Measurements from ENCODE around the gene PTPRD. TPM values are rescaled to one million over a fixed set of nuclear protein-coding genes. Genes with fewer than 3 reads are reported as not detected.

Gene PTPRD
- total and polyA plus RNA-seq, 2 donors (not counting 1 experiment from before 2014, with no cell fraction given): not detected

DNA sequence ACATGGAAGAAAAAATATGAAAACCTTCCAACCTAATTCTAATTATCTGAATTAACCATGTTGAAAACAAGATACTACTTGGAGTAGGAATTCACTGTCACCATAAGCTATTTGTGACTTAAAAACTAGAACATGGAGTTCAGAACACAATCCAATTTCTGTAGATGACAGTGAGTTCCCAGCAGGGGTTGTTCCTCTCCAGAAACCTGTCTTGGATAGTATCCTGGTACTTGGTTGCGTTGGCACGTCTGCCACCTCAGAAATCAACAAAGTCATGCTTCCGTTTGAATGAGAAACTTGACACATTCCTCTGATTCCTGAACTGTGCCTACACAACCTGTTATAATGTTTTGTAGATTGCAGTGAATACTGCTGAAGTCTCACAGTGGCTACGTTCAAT is 2023.3 kb downstream of the PTPRD start:
- intact Hi-C loops (cut with micrococcal nuclease): no loop called here

GRCh38 chr9:8585036-8585435 is 2027.8 kb downstream of the PTPRD start:
- Histone ChIP-seq H3K27ac (ENCODE audit: low read length in 2 of 2) (no peak overlapping the region), H3K36me3 (replicated peaks in 1 of 2; ENCODE audit: control extremely low read depth in 1 of 2, control insufficient read depth in 1 of 2, extremely low read depth in 1 of 2, insufficient read depth in 2 of 2, low read length in 1 of 2) (no peaks in the 10 kb centered on the region), H3K4me3 (ENCODE audit: control extremely low read depth in 1 of 5, extremely low read depth in 1 of 5, insufficient read depth in 1 of 5, low read depth in 2 of 5, low read length in 4 of 5) (no peak overlapping the region), H2AFZ (ENCODE audit: insufficient read depth, low read depth, low read length, poor library complexity, severe bottlenecking) (no peak overlapping the region), H3K4me2 (replicated peaks; ENCODE audit: low read depth, low read length, poor library complexity, severe bottlenecking) (no peak overlapping the region), H3K79me2 (ENCODE audit: control insufficient read depth, insufficient read depth, low read length) (no peaks in the 10 kb centered on the region), H3K4me1 (ENCODE audit: control insufficient read depth in 2 of 2, insufficient read depth in 2 of 2, low read length in 2 of 2) (no peaks in the 10 kb centered on the region), H3K9ac (ENCODE audit: low read length) (no peak overlapping the region), H4K20me1 (ENCODE audit: control insufficient read depth, insufficient read depth, low read length, poor library complexity, severe bottlenecking) (no peaks in the 10 kb centered on the region), H3K27me3 (replicated peaks in 1 of 4; ENCODE audit: control extremely low read depth in 1 of 4, control insufficient read depth in 3 of 4, insufficient read depth in 4 of 4, low read length in 3 of 4) (no peaks in the 10 kb centered on the region), H3K9me3 (ENCODE audit: control extremely low read depth in 1 of 3, control insufficient read depth in 2 of 3, insufficient read depth in 1 of 3, low read length in 2 of 3) (no peaks in the 10 kb centered on the region)
- Mint-ChIP-seq H3K9me3 (ENCODE audit: insufficient read depth) (peaks cover 2% of the 10 kb centered on the region), H3K4me3 (no peak overlapping the region), H3K27me3 (no peaks in the 10 kb centered on the region), H3K4me1 (no peaks in the 10 kb centered on the region), H3K27ac (no peak overlapping the region)
- ChIA-PET CTCF (no interaction called here), POLR2A (no interaction called here)
- intact Hi-C loops (cut with micrococcal nuclease): no loop called here
- no peak for ATAC-seq (ENCODE audit: low read depth)
- DNase-seq: no peak
- no CpG with 5 or more reads among the region's 2 CpGs for WGBS (ENCODE audit: insufficient coverage)
- TF ChIP-seq CTCF (IDR thresholded peaks at IDR 0.05): no peak
- TF ChIP-seq EZH2 (IDR thresholded peaks at IDR 0.05; ENCODE audit: borderline replicate concordance, insufficient read depth, low read depth, low read length, poor library complexity, severe bottlenecking): no peak

More for the DNA sequence above, 2023.3 kb downstream of the PTPRD start:
- ATAC-seq (ENCODE audit: low read depth): no peak
- H3K9me3 ChIP-seq (ENCODE audit: control extremely low read depth in 1 of 3, control insufficient read depth in 2 of 3, insufficient read depth in 1 of 3, low read length in 2 of 3): no peaks in the 10 kb centered on the region
- Mint-ChIP-seq H3K27ac (no peak overlapping the region), H3K9me3 (ENCODE audit: insufficient read depth) (no peaks in the 10 kb centered on the region), H3K4me1 (no peaks in the 10 kb centered on the region), H3K4me3 (no peak overlapping the region), H3K27me3 (no peaks in the 10 kb centered on the region)
- no peaks in the 10 kb centered on the region for H3K79me2 ChIP-seq (ENCODE audit: control insufficient read depth, insufficient read depth, low read length)
- TF ChIP-seq CTCF (IDR thresholded peaks at IDR 0.05): no peak
- TF ChIP-seq EZH2 (IDR thresholded peaks at IDR 0.05; ENCODE audit: borderline replicate concordance, insufficient read depth, low read depth, low read length, poor library complexity, severe bottlenecking): no peak
- no peak overlapping the region for H3K27ac ChIP-seq (ENCODE audit: low read length in 2 of 2)
- no peaks in the 10 kb centered on the region for H3K27me3 ChIP-seq (replicated peaks in 1 of 4; ENCODE audit: control extremely low read depth in 1 of 4, control insufficient read depth in 3 of 4, insufficient read depth in 4 of 4, low read length in 3 of 4)
- H3K9ac ChIP-seq (ENCODE audit: low read length): no peak overlapping the region
- H3K36me3 ChIP-seq (replicated peaks in 1 of 2; ENCODE audit: control extremely low read depth in 1 of 2, control insufficient read depth in 1 of 2, extremely low read depth in 1 of 2, insufficient read depth in 2 of 2, low read length in 1 of 2): no peaks in the 10 kb centered on the region
- no peak overlapping the region for H3K4me2 ChIP-seq (replicated peaks; ENCODE audit: low read depth, low read length, poor library complexity, severe bottlenecking)
- CTCF ChIA-PET: no interaction called here
- POLR2A ChIA-PET: no interaction called here
- DNase-seq: no peak
- H3K4me1 ChIP-seq (ENCODE audit: control insufficient read depth in 2 of 2, insufficient read depth in 2 of 2, low read length in 2 of 2): no peaks in the 10 kb centered on the region
- no peaks in the 10 kb centered on the region for H4K20me1 ChIP-seq (ENCODE audit: control insufficient read depth, insufficient read depth, low read length, poor library complexity, severe bottlenecking)
- 100% methylated on average over 3 of the region's 4 CpGs for WGBS (ENCODE audit: insufficient coverage)
- no peak overlapping the region for H2AFZ ChIP-seq (ENCODE audit: insufficient read depth, low read depth, low read length, poor library complexity, severe bottlenecking)
- H3K4me3 ChIP-seq (ENCODE audit: control extremely low read depth in 1 of 5, extremely low read depth in 1 of 5, insufficient read depth in 1 of 5, low read depth in 2 of 5, low read length in 4 of 5): no peak overlapping the region

All from B cell (primary cell).